Psoas muscle (tissue), 8 donors: Measurements from ENCODE around the gene POU3F2. TPM values are rescaled to one million over a fixed set of nuclear protein-coding genes. Genes with fewer than 3 reads are reported as not detected.

Experiments used
- ATAC-seq, 4 donors: fragments of 200-7000 bp; cut with Tn5 transposase; one replicate each; pipeline ENCODE4 v1.9.1; 2020; ENCODE audit warnings: moderate library complexity in 3 of 4, mild to moderate bottlenecking in 2 of 4
- DNase-seq, 2 donors: peaks; one replicate each; pipeline ENCODE4 v3.0.0-alpha.2; 2020
- H3K27ac ChIP-seq: fragments of 200-600 bp; one replicate; pipeline ENCODE4 v1.8.0; 2022
- H3K27me3 ChIP-seq, 3 donors: fragments of 200-600 bp in 1 of 3; one replicate each; pipeline versions ENCODE4 v1.6.1 to v1.8.0; 2013 to 2022; ENCODE audit warnings: low read length in 2 of 3, mild to moderate bottlenecking in 2 of 3, moderate library complexity in 1 of 3; ENCODE audit not compliant: insufficient read depth in 3 of 3
- H3K36me3 ChIP-seq, 2 donors: fragments of 200-600 bp in 1 of 2; one replicate each; pipeline versions ENCODE4 v1.6.1 to v1.8.0; 2013 to 2022; ENCODE audit warnings: low read depth in 1 of 2, mild to moderate bottlenecking in 1 of 2, moderate library complexity in 1 of 2; ENCODE audit not compliant: insufficient read depth in 1 of 2
- H3K4me1 ChIP-seq: fragments of 200-600 bp; one replicate; pipeline ENCODE4 v1.8.0; 2022
- H3K4me3 ChIP-seq: fragments of 200-600 bp; one replicate; pipeline ENCODE4 v1.8.0; 2022; ENCODE audit warnings: mild to moderate bottlenecking
- H3K9me3 ChIP-seq: fragments of 200-600 bp; one replicate; pipeline ENCODE4 v1.8.0; 2022
- CTCF ChIP-seq: fragments of 200-600 bp; IDR thresholded peaks from one replicate; pipeline ENCODE4 v1.8.0; 2022; ENCODE audit warnings: antibody characterized with exemption
- WGBS, 3 donors: extraction: QIAGEN DNeasy Blood & Tissue Kit; methylation state at CpG; one replicate each; pipeline versions ENCODE4 v1.1.6 to v1.1.7; 2013; 5-methylcytosine and 5-hydroxymethylcytosine counted together
- intact Hi-C, 2 donors: fragments of 100-400 bp; cut with DNase I; formaldehyde crosslinking; loops; one replicate each; pipeline versions ENCODE4 v1.11.0 to v1.14.2; 2022
- polyA plus RNA-seq, 3 donors: library from polyadenylated mRNA; stranded (reverse); fragments of 200-250 nt; gene quantifications; one replicate each; pipeline ENCODE4 v1.2.3, GENCODE V29; 2013
- total RNA-seq, 4 donors: library from RNA; stranded (reverse); fragmentation: NEBNext Ultra II Directional in 2 of 4; extraction: Animal tissue kit (Norgen Biotek cat#: 25700) in 2 of 4; gene quantifications; one replicate each; pipeline versions ENCODE4 v1.2.1 to v1.2.4, GENCODE V29; 2021 to 2023
- donor health status: healthy with polysubstance abuse.
- donor health status: DM: no; HTN: no; CAD: no; lungs with moderate emphysema.
- donor health status: Bipolar disorder and iron deficiency.
- donor health status: healthy.
- donor health status: DM: yes; HTN: yes; CAD: no.
- donor health status: DM: no; HTN: no; CAD: no.
- donor health status: DM: no; HTN: no; CAD: no.
- donor health status: DM: yes; HTN: yes; CAD: no.

The POU3F2 gene
- total and polyA plus RNA-seq, 7 donors = 0.01 TPM; not detected in 6

GRCh38 chr6:98816799-98817198 is 17.6 kb upstream of the POU3F2 start:
- H3K27ac ChIP-seq = no peak overlapping the region
- H3K4me1 ChIP-seq = no peaks in the 10 kb centered on the region
- no peak for TF ChIP-seq CTCF
- ATAC-seq = no peak
- intact Hi-C loops = no loop called here
- H3K27me3 ChIP-seq = peaks cover 4 to 42% (median 17%) of the 10 kb centered on the region in 3 donors
- H3K9me3 ChIP-seq = peaks cover 5% of the 10 kb centered on the region
- no peaks in the 10 kb centered on the region for H3K36me3 ChIP-seq
- H3K4me3 ChIP-seq = no peak overlapping the region
- DNase-seq = no peak

GRCh38 chr6:98821756-98822405 is 12.5 kb upstream of the POU3F2 start:
- no peak overlapping the region for H3K27ac ChIP-seq
- no peak for ATAC-seq
- DNase-seq = no peak
- 89 to 96% (median 94%) methylated on average over 2 of the region's 2 CpGs for WGBS, 3 donors
- H3K36me3 ChIP-seq = no peaks in the 10 kb centered on the region
- H3K9me3 ChIP-seq = no peaks in the 10 kb centered on the region
- intact Hi-C loops = no loop called here
- H3K4me1 ChIP-seq = peaks cover 5% of the 10 kb centered on the region
- TF ChIP-seq CTCF = no peak
- H3K4me3 ChIP-seq = no peak overlapping the region
- peaks cover 17 to 93% (median 20%) of the 10 kb centered on the region in 3 donors for H3K27me3 ChIP-seq

GRCh38 chr6:98823428-98824161 is 10.8 kb upstream of the POU3F2 start:
- peaks cover 14 to 98% (median 27%) of the 10 kb centered on the region in 3 donors for H3K27me3 ChIP-seq
- no peak overlapping the region for H3K4me3 ChIP-seq
- no peaks in the 10 kb centered on the region for H3K9me3 ChIP-seq
- intact Hi-C loops = no loop called here
- peaks cover 10% of the 10 kb centered on the region for H3K4me1 ChIP-seq
- 9 to 30% (median 21%) methylated on average over 12 of the region's 12 CpGs for WGBS, 3 donors
- no peaks in the 10 kb centered on the region for H3K36me3 ChIP-seq
- no peak for TF ChIP-seq CTCF
- ATAC-seq (no peak), DNase-seq (no peak)
- H3K27ac ChIP-seq = no peak overlapping the region

GRCh38 chr6:98824162-98824901 is 10.0 kb upstream of the POU3F2 start:
- WGBS, 3 donors = 1 to 2% (median 2%) methylated on average over 39 to 44 of the region's 44 CpGs
- no peak overlapping the region for H3K27ac ChIP-seq
- no peaks in the 10 kb centered on the region for H3K36me3 ChIP-seq
- intact Hi-C loops = no loop called here
- no peaks in the 10 kb centered on the region for H3K9me3 ChIP-seq
- no peak for TF ChIP-seq CTCF
- DNase-seq (no peak), ATAC-seq (peak in 1 of 4 donors; percentile 73)
- H3K4me1 ChIP-seq = peaks cover 10% of the 10 kb centered on the region
- H3K4me3 ChIP-seq = peak overlapping the region; percentile 48
- peaks cover 7 to 97% (median 30%) of the 10 kb centered on the region in 3 donors for H3K27me3 ChIP-seq
